ENCODE data around the gene TSPAN1. TPM values are rescaled to one million over a fixed set of nuclear protein-coding genes. Genes with fewer than 3 reads are reported as not detected.

The TSPAN1 gene
- total RNA-seq, 1 experiment from 2014 or later = not detected

- Histone ChIP-seq H3K36me3 (no peaks in the 10 kb centered on the region), H3K27ac (no peak overlapping the region), H3K4me3 (no peak overlapping the region), H3K27me3 (no peaks in the 10 kb centered on the region), H3K9me3 (replicated peaks) (no peaks in the 10 kb centered on the region), H3K4me1 (peaks cover 21% of the 10 kb centered on the region)
- DNase-seq = peak in 1 of 2 experiments; percentile 54
Measured at GRCh38 chr1:46173361-46173856, 1.5 kb upstream of the TSPAN1 start.

- DNase-seq = no peak
- Histone ChIP-seq H3K4me1 (peaks cover 21% of the 10 kb centered on the region), H3K27ac (no peak overlapping the region), H3K27me3 (no peaks in the 10 kb centered on the region), H3K9me3 (replicated peaks) (no peaks in the 10 kb centered on the region), H3K36me3 (no peaks in the 10 kb centered on the region), H3K4me3 (no peak overlapping the region)
Measured at GRCh38 chr1:46175243-46175642, 356 bp downstream of the TSPAN1 start.

GRCh38 chr1:46176211-46176865 lies 1.5 kb downstream of the TSPAN1 start, which contains the start of gene P3R3URF:
P3R3URF (minus strand) TSS chr1:46176488; CDS start chr1:46176471, 17 bp downstream.
- no peak for DNase-seq
- H3K36me3 ChIP-seq = no peaks in the 10 kb centered on the region
- H3K27ac ChIP-seq = no peak within 1 kb of the TSS
- H3K9me3 ChIP-seq (replicated peaks) = no peaks in the 10 kb centered on the region
- no peak within 1 kb of the TSS for H3K4me3 ChIP-seq
- H3K27me3 ChIP-seq = no peaks in the 10 kb centered on the region
- peaks cover 20% of the 10 kb centered on the region for H3K4me1 ChIP-seq

GRCh38 chr1:46179138-46180081 lies 4.5 kb downstream of the TSPAN1 start:
- Histone ChIP-seq H3K27ac (no peak overlapping the region), H3K9me3 (replicated peaks) (no peaks in the 10 kb centered on the region), H3K4me3 (no peak overlapping the region), H3K4me1 (peaks cover 31% of the 10 kb centered on the region), H3K27me3 (no peaks in the 10 kb centered on the region), H3K36me3 (no peaks in the 10 kb centered on the region)
- DNase-seq = peak; percentile 88 to 97

- H3K4me1 ChIP-seq = peaks cover 26% of the 10 kb centered on the region
- no peak for DNase-seq
Measured at GRCh38 chr1:46180082-46180616, 5.3 kb downstream of the TSPAN1 start.

GRCh38 chr1:46181343-46182260 lies 6.7 kb downstream of the TSPAN1 start:
- Histone ChIP-seq H3K9me3 (replicated peaks) (no peaks in the 10 kb centered on the region), H3K27ac (no peak overlapping the region), H3K27me3 (no peaks in the 10 kb centered on the region), H3K4me1 (peaks cover 26% of the 10 kb centered on the region), H3K4me3 (no peak overlapping the region), H3K36me3 (no peaks in the 10 kb centered on the region)
- peak in 1 of 2 experiments; percentile 62 for DNase-seq

More at GRCh38 chr1:46180082-46180616, 5.3 kb downstream of the TSPAN1 start:
- H3K27ac ChIP-seq = no peak overlapping the region
- no peaks in the 10 kb centered on the region for H3K9me3 ChIP-seq (replicated peaks)
- H3K4me3 ChIP-seq = no peak overlapping the region
- H3K36me3 ChIP-seq = no peaks in the 10 kb centered on the region
- no peaks in the 10 kb centered on the region for H3K27me3 ChIP-seq

- Histone ChIP-seq H3K27ac (no peak overlapping the region), H3K4me3 (no peak overlapping the region), H3K36me3 (peaks cover 3% of the 10 kb centered on the region; the same call in 1 of the 2 replicates), H3K27me3 (no peaks in the 10 kb centered on the region), H3K9me3 (replicated peaks) (no peaks in the 10 kb centered on the region), H3K4me1 (peaks cover 26% of the 10 kb centered on the region)
- DNase-seq = peak; percentile 73 to 79
Measured at GRCh38 chr1:46183079-46183847, 8.4 kb downstream of the TSPAN1 start.

- no peak for DNase-seq
Measured at GRCh38 chr1:46183926-46184557, 9.2 kb downstream of the TSPAN1 start.

GRCh38 chr1:46184920-46185658 lies 10.2 kb downstream of the TSPAN1 start:
- no peak for DNase-seq
- peaks cover 26% of the 10 kb centered on the region for H3K4me1 ChIP-seq
- H3K27ac ChIP-seq = no peak overlapping the region
- no peaks in the 10 kb centered on the region for H3K27me3 ChIP-seq
- peaks cover 10% of the 10 kb centered on the region for H3K36me3 ChIP-seq
- no peak overlapping the region for H3K4me3 ChIP-seq
- H3K9me3 ChIP-seq (replicated peaks) = no peaks in the 10 kb centered on the region

More at GRCh38 chr1:46183926-46184557, 9.2 kb downstream of the TSPAN1 start:
- H3K27me3 ChIP-seq = no peaks in the 10 kb centered on the region
- H3K4me3 ChIP-seq = no peak overlapping the region
- no peak overlapping the region for H3K27ac ChIP-seq
- H3K9me3 ChIP-seq (replicated peaks) = no peaks in the 10 kb centered on the region
- H3K36me3 ChIP-seq = peaks cover 5% of the 10 kb centered on the region
- H3K4me1 ChIP-seq = peaks cover 26% of the 10 kb centered on the region

- Histone ChIP-seq H3K9me3 (replicated peaks) (no peaks in the 10 kb centered on the region), H3K36me3 (peaks cover 14% of the 10 kb centered on the region), H3K27ac (no peak overlapping the region), H3K27me3 (no peaks in the 10 kb centered on the region), H3K4me1 (peaks cover 26% of the 10 kb centered on the region), H3K4me3 (no peak overlapping the region)
- no peak for DNase-seq
Measured at GRCh38 chr1:46186076-46186475, 11.2 kb downstream of the TSPAN1 start.

- H3K27ac ChIP-seq = no peak overlapping the region
Measured at GRCh38 chr1:46187106-46187869, 12.4 kb downstream of the TSPAN1 start.

More at GRCh38 chr1:46187106-46187869, 12.4 kb downstream of the TSPAN1 start:
- Histone ChIP-seq H3K36me3 (peaks cover 14% of the 10 kb centered on the region), H3K9me3 (replicated peaks) (no peaks in the 10 kb centered on the region), H3K4me3 (no peak overlapping the region), H3K27me3 (no peaks in the 10 kb centered on the region), H3K4me1 (peaks cover 17% of the 10 kb centered on the region)
- no peak for DNase-seq
